Muscle of leg (tissue), 11 donors: Measurements from ENCODE around the gene TIE1. TPM values are rescaled to one million over a fixed set of nuclear protein-coding genes. Genes with fewer than 3 reads are reported as not detected.
"Not testable (repeated sequence)": the region's sequence is repeated elsewhere in the genome, so short reads cannot be mapped to it uniquely, and the experiment has no call there.

ENCODE experiments used
- DNase-seq: peaks from one replicate; pipeline ENCODE4 v3.0.0; 2013
- H3K27ac ChIP-seq: one replicate; pipeline ENCODE4 v1.5.1; 2013; ENCODE audit warnings: mild to moderate bottlenecking, low read length, control low read depth
- H3K27me3 ChIP-seq: one replicate; pipeline ENCODE4 v1.6.1; 2013; ENCODE audit warnings: low read length; ENCODE audit not compliant: control insufficient read depth, insufficient read depth
- H3K36me3 ChIP-seq: one replicate; pipeline ENCODE4 v1.6.1; 2013; ENCODE audit warnings: low read length; ENCODE audit not compliant: control insufficient read depth, insufficient read depth
- H3K4me1 ChIP-seq: one replicate; pipeline ENCODE4 v1.6.1; 2013; ENCODE audit warnings: low read length; ENCODE audit not compliant: control insufficient read depth, insufficient read depth
- H3K4me3 ChIP-seq: one replicate; pipeline ENCODE4 v1.5.1; 2013; ENCODE audit warnings: low read length, control low read depth
- H3K9me3 ChIP-seq: replicated peaks from 2 replicates; pipeline ENCODE4 v1.6.1; 2013; ENCODE audit warnings: low read depth, low read length; ENCODE audit not compliant: control insufficient read depth
- WGBS: methylation state at CpG from one replicate; pipeline ENCODE4 v1.1.5; 2013; ENCODE audit warnings: missing lambda C conversion rate; ENCODE audit not compliant: insufficient coverage; 5-methylcytosine and 5-hydroxymethylcytosine counted together
- polyA plus RNA-seq, 8 donors: library from polyadenylated mRNA; unstranded; fragments of 120-200 nt; gene quantifications; one replicate each; pipeline versions ENCODE4 v1.2.1 to v1.2.3, GENCODE V29; 2013; ENCODE audit warnings: inconsistent platforms in 1 of 8, low replicate concordance in 1 of 8; ENCODE audit not compliant: insufficient read length in 8 of 8, insufficient read depth in 1 of 8
- total RNA-seq: library from RNA; stranded (reverse); fragments of 120-200 nt; gene quantifications from one replicate; pipeline ENCODE4 v1.2.4, GENCODE V29; 2013

TIE1 gene
- total and polyA plus RNA-seq, 9 donors, result 32.7 to 58.0 (median 44.5) TPM

DNA sequence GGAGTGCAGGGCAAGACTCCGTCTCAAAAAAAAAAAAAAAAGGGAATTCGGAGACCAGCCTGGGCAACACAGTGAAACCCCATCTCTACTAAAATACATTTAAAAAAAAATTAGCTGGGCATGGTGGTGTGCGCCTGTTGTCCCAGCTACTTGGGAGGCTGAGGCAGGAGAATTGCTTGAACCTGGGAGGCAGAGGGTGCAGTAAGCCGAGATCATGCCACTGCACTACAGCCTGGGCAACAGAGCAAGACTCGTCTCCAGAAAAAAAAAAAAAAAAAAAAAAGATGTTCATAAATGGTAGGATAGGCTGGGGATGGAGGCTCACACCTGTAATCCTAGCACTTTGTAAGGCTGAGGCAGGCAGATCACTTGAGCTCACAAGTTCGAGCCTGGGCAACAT, 69.0 kb downstream of the TIE1 start:
- peaks cover 26% of the 10 kb centered on the region for H3K4me1 ChIP-seq
- H3K27ac ChIP-seq, DNase-seq, H3K9me3 ChIP-seq, H3K4me3 ChIP-seq, H3K27me3 ChIP-seq: not testable (repeated sequence)
- WGBS, result 95% methylated on average over 3 of the region's 6 CpGs
- H3K36me3 ChIP-seq, result peaks cover 16% of the 10 kb centered on the region

DNA sequence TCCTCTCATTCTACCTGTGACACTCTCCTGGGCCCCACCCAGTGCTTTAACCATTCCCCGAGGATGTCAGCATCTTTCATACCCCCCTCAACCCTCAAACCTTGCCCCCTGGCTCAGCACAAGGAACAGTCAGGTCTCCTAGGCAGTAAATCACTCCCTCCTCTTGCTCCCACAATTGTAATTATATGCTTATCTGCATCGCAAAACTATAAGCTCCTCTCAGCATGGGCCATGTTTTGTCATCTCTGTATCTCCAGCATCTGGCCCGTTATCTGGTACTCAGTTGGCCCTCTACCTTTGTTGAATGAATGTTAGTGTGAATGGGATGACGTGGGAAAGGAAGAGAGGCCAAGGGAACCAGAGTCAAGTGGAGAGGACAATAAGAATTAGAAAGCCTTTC, 69.8 kb downstream of the TIE1 start:
- Histone ChIP-seq H3K4me1 (peaks cover 24% of the 10 kb centered on the region), H3K9me3 (no peaks in the 10 kb centered on the region), H3K27me3 (no peaks in the 10 kb centered on the region), H3K36me3 (peaks cover 8% of the 10 kb centered on the region), H3K27ac (no peak overlapping the region), H3K4me3 (no peak overlapping the region)
- 53% methylated on average over 2 of the region's 4 CpGs for WGBS
- no peak for DNase-seq

DNA sequence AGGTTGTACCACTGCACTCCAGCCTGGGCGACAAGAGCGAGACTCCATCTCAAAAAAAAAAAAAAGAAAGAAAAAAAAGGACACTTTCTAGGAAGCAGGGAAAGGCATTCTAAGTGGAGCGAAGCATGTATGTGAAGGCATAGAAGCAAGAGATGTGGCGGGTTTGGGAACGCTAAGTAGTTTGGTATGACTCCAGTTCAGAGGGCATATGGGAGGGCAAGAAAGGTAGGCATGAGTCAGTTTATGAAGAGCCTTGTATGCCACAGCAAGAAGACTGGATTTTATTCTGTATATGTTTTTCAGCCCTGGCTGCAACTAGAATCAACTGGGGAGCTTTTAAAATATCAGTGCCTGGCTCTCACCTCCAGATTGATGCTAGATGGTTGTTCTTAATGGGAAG, 71.4 kb downstream of the TIE1 start:
- H3K27me3 ChIP-seq, result no peaks in the 10 kb centered on the region
- H3K4me1 ChIP-seq, result peaks cover 11% of the 10 kb centered on the region
- no peak overlapping the region for H3K4me3 ChIP-seq
- H3K27ac ChIP-seq, result no peak overlapping the region
- DNase-seq, result no peak
- H3K36me3 ChIP-seq, result peaks cover 7% of the 10 kb centered on the region
- 93% methylated on average over 2 of the region's 5 CpGs for WGBS
- H3K9me3 ChIP-seq, result no peaks in the 10 kb centered on the region

Other genes with a start within 250 kb of the TIE1 start
- gene EBNA1BP2, start 128.7 kb upstream of the TIE1 start, total RNA-seq, result 43.6 TPM
- 10 to 100 TPM; 35.8 to 43.4 (median 39.2) TPM for gene EBNA1BP2, start 128.7 kb upstream of the TIE1 start, polyA plus RNA-seq
- 0.04 TPM for gene CFAP57, start 128.7 kb upstream of the TIE1 start, total RNA-seq
- gene CFAP57, start 128.7 kb upstream of the TIE1 start, polyA plus RNA-seq, result under 1 TPM; 0.14 to 0.36 (median 0.27) TPM
- not detected for gene TMEM125, start 31.0 kb upstream of the TIE1 start, total RNA-seq
- 1 to 10 TPM in 1 of 8 donors, under 1 TPM in 3, not detected in 4; 0.09 to 2.4 (median 0.34) TPM for gene TMEM125, start 31.0 kb upstream of the TIE1 start, polyA plus RNA-seq
- gene C1orf210, start 15.4 kb upstream of the TIE1 start, total RNA-seq, result not detected
- gene C1orf210, start 15.4 kb upstream of the TIE1 start, polyA plus RNA-seq, result 1 to 10 TPM in 1 of 8 donors, under 1 TPM in 2, not detected in 5; 0.13 to 2.9 (median 0.80) TPM
- gene MPL, start 36.8 kb downstream of the TIE1 start, total RNA-seq, result 0.09 TPM
- under 1 TPM in 5 of 8 donors, not detected in 3; 0.10 to 0.18 (median 0.16) TPM for gene MPL, start 36.8 kb downstream of the TIE1 start, polyA plus RNA-seq
- gene CDC20, start 58.0 kb downstream of the TIE1 start, total RNA-seq, result 12.5 TPM
- gene CDC20, start 58.0 kb downstream of the TIE1 start, polyA plus RNA-seq, result 10 to 100 TPM; 17.4 to 28.8 (median 22.5) TPM
- gene ELOVL1, start 67.0 kb downstream of the TIE1 start, total RNA-seq, result 25.4 TPM
- gene ELOVL1, start 67.0 kb downstream of the TIE1 start, polyA plus RNA-seq, result 10 to 100 TPM; 37.1 to 51.1 (median 39.6) TPM
- 33.9 TPM for gene MED8, start 88.8 kb downstream of the TIE1 start, total RNA-seq
- 10 to 100 TPM; 24.7 to 35.0 (median 27.9) TPM for gene MED8, start 88.8 kb downstream of the TIE1 start, polyA plus RNA-seq
- 18.8 TPM for gene SZT2, start 88.9 kb downstream of the TIE1 start, total RNA-seq
- gene SZT2, start 88.9 kb downstream of the TIE1 start, polyA plus RNA-seq, result 10 to 100 TPM; 10.5 to 20.1 (median 14.8) TPM
- 22.2 TPM for gene HYI, start 152.9 kb downstream of the TIE1 start, total RNA-seq
- gene HYI, start 152.9 kb downstream of the TIE1 start, polyA plus RNA-seq, result 10 to 100 TPM; 17.8 to 29.2 (median 22.3) TPM
- 9.3 TPM for gene PTPRF, start 229.9 kb downstream of the TIE1 start, total RNA-seq
- 10 to 100 TPM; 13.0 to 41.2 (median 21.5) TPM for gene PTPRF, start 229.9 kb downstream of the TIE1 start, polyA plus RNA-seq